ENCODE measurements around the gene TLCD3B.
"Not testable (repeated sequence)": the region's sequence is repeated elsewhere in the genome, so short reads cannot be mapped to it uniquely, and the experiment has no call there.

TLCD3B gene

GRCh38 chr16:30025156-30025555 is 5.9 kb downstream of the TLCD3B start:
- no peak for DNase-seq

GRCh38 chr16:30024451-30024850 is 6.6 kb downstream of the TLCD3B start:
- DNase-seq = no peak

- DNase-seq = no peak
Measured at GRCh38 chr16:30023586-30023985, 7.5 kb downstream of the TLCD3B start.

GRCh38 chr16:30022887-30023286 is 8.2 kb downstream of the TLCD3B start, which contains the start of gene C16orf92:
Gene C16orf92, plus strand, starts transcription at chr16:30023198. Its CDS starts 143 bp downstream, at chr16:30023341.
- no peak for DNase-seq

- DNase-seq = no peak
Measured at GRCh38 chr16:30018731-30019158, 12.3 kb downstream of the TLCD3B start.

GRCh38 chr16:30017937-30018336 is 13.1 kb downstream of the TLCD3B start:
- not testable (repeated sequence) for DNase-seq

- DNase-seq = no peak
Measured at GRCh38 chr16:30017277-30017656, 13.8 kb downstream of the TLCD3B start.

- DNase-seq = no peak
Measured at GRCh38 chr16:30016555-30017276, 14.4 kb downstream of the TLCD3B start.

GRCh38 chr16:30015450-30015849 is 15.6 kb downstream of the TLCD3B start:
- not testable (repeated sequence) for DNase-seq

GRCh38 chr16:30012598-30012997 is 18.5 kb downstream of the TLCD3B start:
- DNase-seq = not testable (repeated sequence)

- DNase-seq = no peak
Measured at GRCh38 chr16:30011714-30012504, 19.2 kb downstream of the TLCD3B start.

- DNase-seq = peak; percentile 58
Measured at GRCh38 chr16:30010844-30011713, 20.0 kb downstream of the TLCD3B start, which contains the start of gene DOC2A. Gene DOC2A, minus strand, starts transcription at chr16:30011027. Its CDS starts 805 bp downstream, at chr16:30010222.

GRCh38 chr16:30009990-30010843 is 20.9 kb downstream of the TLCD3B start:
- no peak for DNase-seq

- DNase-seq = no peak
Measured at GRCh38 chr16:30009085-30009862, 21.8 kb downstream of the TLCD3B start.

- no peak for DNase-seq
Measured at GRCh38 chr16:30007378-30007895, 23.6 kb downstream of the TLCD3B start.

GRCh38 chr16:30006659-30007377 is 24.3 kb downstream of the TLCD3B start:
- DNase-seq = no peak

GRCh38 chr16:30006095-30006473 is 25.0 kb downstream of the TLCD3B start:
- DNase-seq = no peak

- no peak for DNase-seq
Measured at GRCh38 chr16:30005341-30006094, 25.6 kb downstream of the TLCD3B start.

GRCh38 chr16:30004811-30005242 is 26.2 kb downstream of the TLCD3B start:
- DNase-seq = no peak

- no peak for DNase-seq
Measured at GRCh38 chr16:30004424-30004776, 26.7 kb downstream of the TLCD3B start.
